COLO668 (cell line): ENCODE measurements around the gene PARL.

Experiments
- DNase-seq: peaks from one replicate; lab custom pipeline; 2025; ENCODE audit not compliant: unreplicated experiment; lab: John Stamatoyannopoulos, UW

Gene PARL

DNA sequence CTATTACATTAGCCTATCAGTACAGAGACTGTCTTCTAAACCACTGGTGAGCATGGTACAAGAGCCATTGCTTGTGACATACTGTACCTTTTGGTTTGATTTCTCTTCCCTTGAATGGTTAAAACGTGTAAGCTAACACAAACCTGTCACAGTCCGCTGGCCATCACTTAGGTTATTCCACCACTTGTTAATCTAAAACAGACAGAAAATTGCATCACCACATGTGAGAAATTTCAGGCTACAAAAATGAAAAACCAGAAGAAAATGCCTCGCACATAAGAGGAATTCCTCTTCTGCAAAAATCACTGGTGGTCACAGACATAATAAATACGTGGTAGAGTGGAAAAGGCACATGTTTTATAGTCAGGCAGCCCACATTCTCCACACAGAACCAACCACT, 22.1 kb downstream of the PARL start:
- DNase-seq: no peak

DNA sequence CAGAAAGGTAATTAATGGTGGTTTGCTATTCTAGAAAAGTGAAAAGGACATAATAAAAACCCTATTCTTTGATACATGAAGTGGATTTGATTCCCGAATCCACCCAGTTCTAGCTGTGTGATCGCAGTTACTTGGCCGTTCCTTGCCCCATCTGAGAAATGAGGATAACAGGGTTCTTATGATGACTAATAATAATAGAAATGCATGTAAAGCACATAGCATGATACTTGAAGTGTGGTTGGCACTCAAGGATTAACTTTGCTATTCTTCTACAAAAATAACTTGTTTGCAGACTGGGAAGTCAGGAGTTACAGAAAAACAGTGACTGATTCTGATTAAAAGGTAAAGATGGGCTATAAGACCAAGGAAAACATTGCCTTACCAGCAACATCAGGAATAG, 26.8 kb downstream of the PARL start:
- DNase-seq: no peak

- no peak for DNase-seq
Measured at GRCh38 chr3:183854318-183855035, 30.2 kb downstream of the PARL start.

- no peak for DNase-seq
Measured at GRCh38 chr3:183845608-183846288, 38.9 kb downstream of the PARL start.

- no peak for DNase-seq
Measured at GRCh38 chr3:183845090-183845489, 39.6 kb downstream of the PARL start.

- DNase-seq: no peak
Measured at GRCh38 chr3:183844606-183845005, 40.1 kb downstream of the PARL start.

GRCh38 chr3:183839751-183840150, 44.9 kb downstream of the PARL start:
- no peak for DNase-seq

GRCh38 chr3:183837894-183838293, 46.8 kb downstream of the PARL start:
- no peak for DNase-seq

DNA sequence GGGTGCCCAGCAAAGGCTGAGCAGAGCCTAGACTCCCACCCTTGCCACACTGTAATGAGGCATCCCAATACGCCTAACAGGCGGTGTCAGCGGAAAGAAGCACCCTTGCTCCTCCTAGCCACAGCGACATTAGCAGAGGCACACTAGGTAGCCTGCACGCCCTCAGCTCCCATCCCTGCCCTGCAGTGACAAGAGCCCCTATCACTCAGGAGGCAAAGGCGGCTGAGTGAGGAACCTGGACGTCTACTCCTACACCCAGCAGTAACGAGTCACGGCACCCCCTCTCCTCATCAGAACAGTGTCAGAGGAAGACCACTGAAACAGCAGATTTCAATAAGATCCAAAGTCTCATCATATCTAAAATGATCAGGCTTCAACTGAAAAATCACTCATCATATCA, 47.3 kb downstream of the PARL start:
- DNase-seq: no peak

GRCh38 chr3:183833516-183833915, 51.2 kb downstream of the PARL start:
- DNase-seq: no peak

- DNase-seq: no peak
Measured at GRCh38 chr3:183830187-183830586, 54.5 kb downstream of the PARL start.

GRCh38 chr3:183829466-183829865, 55.2 kb downstream of the PARL start:
- DNase-seq: no peak

DNA sequence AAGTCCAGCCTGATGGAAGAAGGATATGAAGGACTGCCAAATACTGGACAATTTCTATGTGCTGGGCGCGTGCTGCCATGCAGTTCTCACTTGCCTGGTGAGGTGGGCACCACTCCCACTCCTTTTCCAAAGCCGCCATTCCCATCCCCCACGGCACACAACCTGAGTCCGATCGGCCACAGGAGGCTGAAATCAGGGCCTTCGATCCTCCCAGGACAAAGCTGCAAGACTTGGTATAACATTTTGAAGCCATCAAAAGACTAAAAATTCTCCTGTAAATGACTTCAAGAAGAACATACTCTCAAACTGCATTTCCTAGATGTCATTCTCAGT, 56.2 kb downstream of the PARL start:
- DNase-seq: no peak

- DNase-seq: no peak
Measured at GRCh38 chr3:183827809-183828537, 56.7 kb downstream of the PARL start.

- peak; percentile 20 for DNase-seq
Measured at GRCh38 chr3:183826448-183827250, 58.0 kb downstream of the PARL start.

DNA sequence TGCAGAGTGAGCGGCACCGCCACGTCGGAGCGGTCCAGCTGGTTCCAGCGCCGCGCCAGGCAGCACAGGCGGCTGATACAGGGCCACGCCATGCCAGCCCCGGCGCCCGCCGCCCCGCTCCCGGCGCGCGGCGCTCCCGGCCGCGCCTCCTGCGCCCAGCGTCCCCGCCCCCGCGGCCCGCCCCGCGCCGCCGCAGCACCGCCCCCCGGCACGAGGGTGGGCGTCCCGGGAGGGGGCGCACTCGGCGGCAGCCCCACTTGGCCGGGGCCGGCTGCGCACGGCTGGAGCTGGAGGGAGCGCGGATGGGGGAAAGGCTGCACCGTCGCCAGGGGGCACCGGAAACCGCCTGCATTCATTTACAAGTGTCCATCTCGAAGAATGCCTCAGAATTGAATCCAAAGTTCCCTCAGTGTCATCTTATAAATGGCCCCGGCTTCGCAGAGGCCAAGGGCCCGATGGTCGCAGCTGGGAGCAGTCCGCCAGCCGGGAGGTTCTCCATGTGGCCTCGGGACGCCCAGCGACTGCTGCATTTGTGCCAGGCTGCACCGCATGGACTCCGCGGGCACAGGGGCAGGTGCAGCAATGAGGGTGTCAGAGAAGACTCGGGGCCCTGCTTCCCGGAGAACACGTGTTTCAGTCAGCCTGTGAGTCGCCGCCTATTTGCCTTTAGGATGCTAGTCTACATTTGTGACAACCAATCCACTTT, 59.1 kb downstream of the PARL start, which contains the start of gene MAP6D1:
Gene MAP6D1 (minus strand): TSS at position 122 of the 706 bp plus-strand sequence. CDS start 30 bp downstream, at position 92.
- DNase-seq: peak; percentile 58

- DNase-seq: peak; percentile 35
Measured at GRCh38 chr3:183824761-183825455, 59.8 kb downstream of the PARL start.

DNA sequence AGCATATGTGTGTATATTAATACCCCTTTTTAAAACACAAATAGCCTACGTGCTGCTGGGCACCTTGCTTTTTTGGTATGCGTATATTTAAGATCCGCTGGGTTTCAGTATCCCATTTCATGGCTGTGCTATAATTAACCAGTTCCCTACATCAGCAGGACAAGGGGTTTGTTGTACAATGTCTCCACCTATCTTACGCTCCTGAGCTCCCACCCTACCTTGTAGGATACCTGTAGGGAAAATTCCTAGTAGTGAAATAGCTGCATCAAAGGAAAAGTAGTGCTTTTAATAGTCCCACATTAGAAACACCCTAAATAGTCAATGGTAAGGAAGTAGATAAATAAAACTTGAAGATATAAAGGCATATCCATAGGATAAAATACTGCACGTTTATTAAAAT, 60.7 kb downstream of the PARL start:
- DNase-seq: no peak

DNA sequence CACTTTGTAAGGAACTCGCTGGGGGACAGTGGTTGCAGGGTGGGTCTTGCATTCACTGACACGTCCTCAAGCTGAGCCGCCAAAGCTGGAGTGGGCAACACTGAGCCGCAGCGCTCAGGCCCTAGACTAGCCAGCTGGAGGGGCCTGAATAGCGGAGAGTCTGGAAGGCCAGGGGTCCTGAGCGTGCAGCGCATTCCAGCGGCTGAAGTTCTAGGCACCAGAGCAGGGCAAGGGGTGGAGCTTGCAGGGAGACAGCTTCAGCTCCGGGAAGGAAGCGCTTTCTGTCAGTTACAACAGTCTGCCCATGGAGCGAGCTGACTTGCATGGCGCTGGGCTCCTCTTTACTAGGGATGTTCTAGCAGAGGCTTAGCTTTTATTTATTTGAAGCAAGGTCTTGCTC, 62.0 kb downstream of the PARL start:
- DNase-seq: no peak

- DNase-seq: no peak
Measured at GRCh38 chr3:183819831-183820230, 64.8 kb downstream of the PARL start.
